Hematopoietic multipotent progenitor cell treated with erythropoietin and hydrocortisone succinate and interleukin-3 and kit ligand, for 8 days (in vitro differentiated cells): Measurements from ENCODE around the gene TTC12.

Experiments used
- DNase-seq: peaks from one replicate; pipeline ENCODE4 v3.0.0-alpha.2; 2015

The TTC12 gene

DNA sequence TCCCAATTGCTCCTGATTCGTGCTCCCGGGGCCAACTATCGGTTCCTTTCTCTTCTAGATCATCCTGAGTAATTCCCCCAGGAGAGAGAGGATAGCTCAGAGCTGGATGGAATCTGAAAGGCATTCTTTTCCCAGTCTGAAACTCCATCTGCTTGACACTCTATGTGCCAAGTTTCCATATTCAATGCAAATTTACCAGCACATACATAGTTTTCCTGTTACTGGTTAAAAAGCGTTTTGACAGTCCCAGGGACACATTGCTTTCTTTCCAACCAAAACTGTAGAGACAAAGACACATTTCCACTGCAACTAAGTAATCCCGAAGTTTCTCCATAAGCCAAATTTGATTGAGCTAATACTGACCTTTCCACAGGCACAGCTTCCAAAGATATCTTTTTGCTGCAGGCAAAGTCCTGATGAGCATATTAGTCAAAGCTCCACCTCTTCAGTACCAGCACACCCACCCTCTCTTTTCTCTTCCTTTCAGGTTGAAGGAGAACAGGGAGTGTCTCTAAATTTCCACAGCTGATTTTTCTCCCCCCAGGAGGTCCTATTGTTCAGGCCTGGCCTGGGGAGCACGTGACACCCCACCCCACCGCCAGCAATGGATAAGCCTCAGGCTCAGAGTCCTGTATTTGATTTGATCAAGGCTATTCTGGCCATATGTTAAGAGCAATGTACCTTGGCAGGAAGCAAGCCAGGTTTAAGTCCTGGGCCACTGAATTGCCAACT, 63.5 kb downstream of the TTC12 start:
- DNase-seq = no peak

DNA sequence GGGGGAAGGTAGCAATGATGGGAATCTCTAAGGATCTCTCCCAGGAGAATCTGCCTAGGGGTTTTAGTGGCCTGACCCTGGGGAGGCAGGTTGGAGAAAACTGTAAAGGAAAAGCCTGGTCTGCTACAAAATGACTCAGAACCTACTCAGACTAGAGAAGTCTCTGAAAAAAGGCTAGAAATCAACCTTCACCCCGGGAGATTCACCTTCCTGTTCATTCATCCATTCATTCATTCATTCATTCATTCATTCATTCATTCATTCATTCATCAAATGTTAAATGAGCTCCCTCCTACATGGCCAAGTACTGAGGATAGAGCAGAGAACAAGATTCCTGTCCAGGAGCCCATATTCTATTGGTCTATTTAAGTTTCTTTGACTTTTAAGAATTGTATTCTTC, 64.3 kb downstream of the TTC12 start:
- no peak for DNase-seq

- no peak for DNase-seq
Measured at GRCh38 chr11:113382121-113382520, 67.7 kb downstream of the TTC12 start.

DNA sequence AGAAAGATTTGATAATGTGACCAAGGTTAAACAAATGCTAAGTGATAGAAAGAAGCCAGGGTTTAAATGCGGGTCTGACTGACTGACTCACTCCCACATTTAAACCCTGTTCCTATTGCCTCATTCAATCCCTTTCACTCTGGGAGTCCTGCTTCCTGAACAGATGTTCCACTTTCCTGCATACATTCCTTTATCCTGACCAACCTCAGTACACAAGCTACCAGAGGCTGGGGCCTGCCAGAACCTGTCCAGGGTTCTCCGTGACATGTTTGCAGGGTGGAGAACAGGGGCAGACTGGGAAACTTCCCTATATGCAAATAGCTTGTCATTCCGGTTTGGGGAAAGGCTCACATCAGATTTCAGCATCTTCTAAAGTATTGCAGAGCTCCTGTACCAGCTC, 70.2 kb downstream of the TTC12 start:
- DNase-seq = no peak

- no peak for DNase-seq
Measured at GRCh38 chr11:113385749-113386148, 71.4 kb downstream of the TTC12 start.

DNA sequence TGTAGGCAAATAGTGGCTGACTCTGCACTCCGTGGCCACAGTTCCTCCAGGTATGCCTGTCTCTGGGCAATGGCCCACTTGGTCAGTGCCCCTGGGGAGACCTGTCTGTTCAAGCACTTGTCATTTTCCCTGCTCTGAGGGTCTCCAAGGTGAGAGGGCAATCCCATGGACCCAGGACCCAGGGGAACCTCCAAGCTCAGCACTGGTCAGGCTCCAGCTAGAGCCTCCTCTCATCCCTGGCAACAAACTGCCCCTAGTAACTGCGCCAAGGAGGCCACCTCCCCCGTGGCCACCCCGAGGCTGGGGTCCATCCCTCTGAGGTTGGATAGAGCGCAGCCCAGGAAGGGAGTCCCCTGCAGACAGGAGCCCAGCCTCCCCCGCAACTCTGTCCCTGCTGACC, 72.5 kb downstream of the TTC12 start:
- no peak for DNase-seq

DNA sequence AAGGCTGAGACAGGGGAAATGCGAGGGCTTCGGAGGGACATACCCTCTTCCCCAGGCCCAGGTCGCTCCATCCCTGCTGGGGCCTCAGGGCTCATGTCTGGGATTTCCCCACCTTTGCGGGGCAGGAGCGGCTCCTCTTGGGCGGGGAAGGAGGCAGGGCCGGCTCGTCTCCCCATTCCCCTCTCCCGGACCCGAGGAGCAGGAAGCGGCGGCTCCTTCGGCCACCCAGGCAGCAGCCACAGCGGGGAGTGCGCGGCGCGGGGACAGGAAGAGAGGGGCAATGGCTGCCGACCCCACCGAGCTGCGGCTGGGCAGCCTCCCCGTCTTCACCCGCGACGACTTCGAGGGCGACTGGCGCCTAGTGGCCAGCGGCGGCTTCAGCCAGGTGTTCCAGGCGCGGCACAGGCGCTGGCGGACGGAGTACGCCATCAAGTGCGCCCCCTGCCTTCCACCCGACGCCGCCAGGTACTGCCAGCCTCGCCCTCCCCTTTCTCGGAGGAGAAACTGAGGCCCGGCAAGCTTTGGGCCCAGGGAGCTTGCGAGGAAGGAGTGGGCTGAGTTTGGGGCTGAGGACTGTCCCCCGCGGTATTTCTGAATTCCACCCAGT, 73.3 kb downstream of the TTC12 start, which contains the start of gene ANKK1:
Gene ANKK1 (plus strand): TSS at position 175 of the 607 bp plus-strand sequence. CDS start 106 bp downstream, at position 281.
- DNase-seq = no peak

GRCh38 chr11:113389272-113389671, 74.9 kb downstream of the TTC12 start:
- no peak for DNase-seq

DNA sequence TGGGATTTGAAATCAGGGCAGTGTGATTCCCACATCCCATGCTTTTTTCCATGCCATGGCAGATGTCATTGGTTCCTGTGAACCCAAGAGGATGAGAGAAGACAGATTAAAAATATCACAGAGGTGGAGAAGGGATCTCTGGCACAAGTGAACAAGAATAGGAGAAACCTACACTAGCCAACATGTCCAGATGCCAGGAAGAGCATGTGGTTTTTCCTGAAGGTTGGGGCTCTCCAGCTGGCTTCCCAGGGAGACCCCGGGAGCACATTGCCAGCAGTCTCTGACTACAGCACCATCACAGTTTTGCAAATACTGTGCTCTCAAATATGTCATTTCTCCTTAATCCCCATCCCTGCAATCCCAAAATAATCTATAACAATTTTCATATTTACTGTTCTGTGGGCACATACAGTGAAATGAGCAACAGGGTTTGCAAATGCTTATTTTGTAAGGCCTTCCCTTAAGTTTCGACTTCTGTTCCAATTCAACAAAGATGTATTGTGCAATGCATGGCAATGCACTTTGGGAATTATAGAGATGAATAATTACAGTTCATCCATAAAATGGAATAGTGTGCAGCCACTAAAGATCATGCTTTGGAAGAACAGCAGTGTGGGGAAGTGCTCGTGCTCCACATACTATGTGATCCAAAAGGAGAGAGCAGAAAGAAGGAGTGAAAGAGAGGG, 78.0 kb downstream of the TTC12 start:
- DNase-seq = no peak

GRCh38 chr11:113393501-113393985, 79.2 kb downstream of the TTC12 start:
- no peak for DNase-seq

- no peak for DNase-seq
Measured at GRCh38 chr11:113394919-113395318, 80.5 kb downstream of the TTC12 start.

DNA sequence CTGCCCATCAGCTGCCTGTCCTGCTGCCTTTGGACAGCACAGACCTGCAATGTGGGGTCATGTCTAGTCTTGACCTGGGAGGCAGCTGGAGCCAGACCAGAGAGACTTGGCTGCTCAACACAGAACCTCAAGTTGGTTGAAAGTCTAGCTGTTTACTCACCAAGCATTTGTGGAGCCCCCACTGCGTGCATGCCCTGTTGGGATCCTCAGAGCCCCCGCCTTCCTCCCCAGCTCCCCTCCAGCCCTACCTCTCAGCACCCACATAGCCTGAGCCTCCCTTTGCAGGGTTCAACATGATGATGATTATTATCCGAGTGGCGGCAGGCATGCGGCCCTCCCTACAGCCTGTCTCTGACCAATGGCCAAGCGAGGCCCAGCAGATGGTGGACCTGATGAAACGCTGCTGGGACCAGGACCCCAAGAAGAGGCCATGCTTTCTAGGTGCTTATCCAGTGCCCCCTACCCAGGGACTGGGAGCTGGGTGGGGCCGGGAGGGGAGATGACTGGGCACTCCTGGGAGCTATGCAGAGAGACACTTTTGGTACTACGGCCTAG, 81.5 kb downstream of the TTC12 start:
- no peak for DNase-seq

DNA sequence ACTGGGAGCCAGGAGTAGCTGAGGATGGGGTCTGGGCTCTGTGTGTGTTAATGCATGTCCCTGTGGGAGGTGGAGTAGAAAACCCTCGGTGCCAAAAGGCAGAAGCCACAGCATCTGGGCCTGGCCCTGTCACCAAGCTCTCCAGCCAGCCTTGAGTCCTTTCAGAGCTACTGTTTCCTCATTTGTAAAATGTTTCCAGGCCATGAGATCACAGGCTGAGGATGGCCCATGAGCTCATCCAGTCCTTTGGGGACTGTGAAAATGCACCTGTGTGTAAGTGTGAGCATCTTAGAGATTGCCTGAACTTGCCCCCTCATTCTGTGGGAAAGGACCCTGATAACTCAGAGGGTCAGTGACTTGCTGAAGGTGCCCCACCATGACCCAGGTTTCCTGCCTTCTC, 82.3 kb downstream of the TTC12 start:
- no peak for DNase-seq

GRCh38 chr11:113397212-113397611, 82.8 kb downstream of the TTC12 start:
- no peak for DNase-seq

- no peak for DNase-seq
Measured at GRCh38 chr11:113397821-113398220, 83.4 kb downstream of the TTC12 start.

DNA sequence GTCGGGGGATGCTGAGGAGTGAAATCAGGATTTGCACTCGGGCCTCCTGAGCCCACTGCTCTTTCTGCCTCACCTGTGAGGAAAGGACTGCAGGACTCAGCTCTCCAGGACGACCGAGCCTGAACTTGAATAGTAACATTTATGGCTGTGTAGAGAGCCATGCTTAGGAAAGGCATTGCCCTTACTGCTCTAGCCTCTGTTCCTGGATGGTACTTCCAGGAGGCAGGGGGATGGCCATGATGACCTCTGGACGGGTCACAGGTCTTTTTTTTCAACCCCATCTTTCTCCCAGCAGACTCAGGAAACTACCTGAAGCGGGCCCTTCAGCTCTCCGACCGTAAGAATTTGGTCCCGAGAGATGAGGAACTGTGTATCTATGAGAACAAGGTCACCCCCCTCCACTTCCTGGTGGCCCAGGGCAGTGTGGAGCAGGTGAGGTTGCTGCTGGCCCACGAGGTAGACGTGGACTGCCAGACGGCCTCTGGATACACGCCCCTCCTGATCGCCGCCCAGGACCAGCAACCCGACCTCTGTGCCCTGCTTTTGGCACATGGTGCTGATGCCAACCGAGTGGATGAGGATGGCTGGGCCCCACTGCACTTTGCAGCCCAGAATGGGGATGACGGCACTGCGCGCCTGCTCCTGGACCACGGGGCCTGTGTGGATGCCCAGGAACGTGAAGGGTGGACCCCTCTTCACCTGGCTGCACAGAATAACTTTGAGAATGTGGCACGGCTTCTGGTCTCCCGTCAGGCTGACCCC, 84.5 kb downstream of the TTC12 start:
- no peak for DNase-seq

- DNase-seq = no peak
Measured at GRCh38 chr11:113400631-113401230, 86.3 kb downstream of the TTC12 start.

DNA sequence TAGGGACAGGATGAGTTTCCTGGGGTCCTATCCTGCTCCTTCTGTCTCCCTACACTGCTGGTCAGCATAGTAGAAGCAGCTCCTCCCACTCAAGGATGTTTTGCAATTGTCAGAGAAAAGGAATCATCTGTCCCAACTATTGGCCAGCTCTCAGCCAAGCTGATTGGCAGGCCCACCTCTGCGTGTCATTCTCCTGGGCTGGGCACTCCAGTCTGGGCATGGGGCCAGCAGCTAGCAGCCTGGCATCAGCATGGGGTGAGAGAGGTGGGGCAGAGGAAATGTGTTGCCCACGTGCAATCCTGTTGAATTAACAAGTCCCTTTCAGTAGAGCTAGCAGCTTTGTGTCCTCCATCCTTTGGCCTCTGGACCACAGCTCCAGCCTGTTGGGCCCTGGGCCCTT, 87.3 kb downstream of the TTC12 start:
- DNase-seq = peak; percentile 77

GRCh38 chr11:113404859-113405430, 90.6 kb downstream of the TTC12 start:
- no peak for DNase-seq

DNA sequence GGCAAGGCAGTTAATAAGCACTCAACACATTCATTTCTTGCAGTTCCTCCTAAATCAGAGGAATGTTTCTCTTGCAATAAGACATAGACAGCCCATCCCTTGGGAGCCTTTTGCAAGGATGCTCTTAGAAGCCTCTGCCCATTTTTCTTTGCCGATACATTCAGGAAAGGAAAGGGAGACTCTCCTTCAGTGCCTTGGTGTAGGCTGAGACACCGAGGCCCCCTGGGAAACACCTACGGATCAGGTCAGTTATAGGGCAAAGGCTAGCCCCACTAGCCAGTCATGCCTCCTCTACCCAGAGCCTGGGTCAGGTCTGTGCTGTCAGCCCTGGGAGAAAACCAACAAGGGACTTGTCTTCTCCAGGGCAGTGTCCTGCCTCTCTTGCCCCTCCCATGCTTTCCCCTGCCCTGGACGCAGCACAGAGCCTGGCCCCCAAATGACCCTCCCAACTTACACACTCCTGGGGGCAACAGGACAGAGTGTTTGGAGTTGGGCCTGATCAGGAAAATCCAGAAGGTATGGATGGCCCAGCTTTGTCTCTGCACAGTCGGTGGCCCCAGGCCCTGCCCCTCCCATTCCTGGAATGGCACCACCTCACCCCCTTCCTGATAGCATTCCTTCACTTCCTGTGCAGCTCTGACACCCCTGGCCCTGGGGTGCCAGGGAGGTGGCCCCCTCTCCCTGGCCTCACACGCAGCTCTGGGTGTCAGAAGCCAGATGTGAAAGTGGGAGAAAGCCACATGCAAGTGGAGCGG, 91.5 kb downstream of the TTC12 start:
- no peak for DNase-seq

DNA sequence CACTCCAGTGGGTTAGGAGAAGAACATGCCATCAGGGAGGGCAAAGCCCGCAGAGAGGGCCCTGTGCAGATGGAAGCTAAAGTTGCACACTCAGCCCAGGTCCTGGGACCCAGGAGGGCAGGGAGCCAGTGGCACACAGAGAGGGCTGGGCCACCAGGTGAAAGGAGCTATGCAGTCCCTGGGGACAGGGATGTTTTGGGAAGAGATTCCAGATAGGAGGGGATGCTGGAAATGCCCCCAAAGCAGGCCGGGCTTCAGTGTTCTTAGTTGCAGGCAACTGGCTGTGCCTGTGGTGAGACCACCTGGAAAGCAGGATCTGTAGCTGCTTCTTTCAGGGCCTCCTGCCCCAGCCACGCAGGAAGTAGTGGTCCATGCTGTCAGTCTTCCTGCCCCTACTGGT, 92.8 kb downstream of the TTC12 start:
- DNase-seq = no peak
